Esophagus squamous epithelium (tissue), 5 donors: Measurements from ENCODE around the gene SEC23IP. TPM values are rescaled to one million over a fixed set of nuclear protein-coding genes. Genes with fewer than 3 reads are reported as not detected.

ENCODE experiments used
- DNase-seq: peaks from one replicate; lab custom pipeline; 2025; lab: John Stamatoyannopoulos, UW
- H3K27ac ChIP-seq, 4 donors: fragments of 200-600 bp; sonication (generic); one replicate each; pipeline ENCODE4 v1.5.1; 2016 to 2019; ENCODE audit warnings: mild to moderate bottlenecking in 1 of 4
- H3K27me3 ChIP-seq, 4 donors: fragments of 200-600 bp; sonication (generic); 1 replicate in 3 of 4; 2 replicates in 1 of 4; pipeline versions ENCODE4 v1.5.1 to v1.6.0; 2017 to 2021; ENCODE audit warnings: antibody characterized with exemption in 1 of 4
- H3K36me3 ChIP-seq, 3 donors: fragments of 200-600 bp; sonication (generic); one replicate each; pipeline ENCODE4 v1.5.1; 2016 to 2019
- H3K4me1 ChIP-seq, 3 donors: fragments of 200-600 bp; sonication (generic); one replicate each; pipeline ENCODE4 v1.5.1; 2017 to 2019
- H3K4me3 ChIP-seq, 4 donors: fragments of 200-600 bp; sonication (generic); 1 replicate in 3 of 4; 2 replicates in 1 of 4; pipeline ENCODE4 v1.5.1; 2016 to 2019; ENCODE audit warnings: mild to moderate bottlenecking in 2 of 4, moderate library complexity in 1 of 4
- H3K9me3 ChIP-seq, 3 donors: fragments of 200-600 bp; sonication (generic); one replicate each; pipeline ENCODE4 v1.5.1; 2016 to 2019
- CTCF ChIP-seq, 6 experiments: fragments of 450-650 bp in 4 of 6; fragments of 200-600 bp in 2 of 6; sonication (generic) in 2 of 6; IDR thresholded peaks; one replicate each; pipeline ENCODE4 v1.5.1; 2016 to 2019; ENCODE audit warnings: antibody characterized with exemption in 6 of 6, mild to moderate bottlenecking in 4 of 6, moderate library complexity in 4 of 6
- POLR2A ChIP-seq, 4 donors: fragments of 450-650 bp; IDR thresholded peaks; one replicate each; pipeline ENCODE4 v1.6.1; 2017; ENCODE audit warnings: antibody characterized with exemption in 4 of 4, mild to moderate bottlenecking in 4 of 4, moderate library complexity in 3 of 4
- WGBS, 2 donors: methylation state at CpG; one replicate each; pipeline ENCODE4 v1.1.5; 2018; 5-methylcytosine and 5-hydroxymethylcytosine counted together
- intact Hi-C: fragments of 100-400 bp; cut with DNase I; formaldehyde crosslinking; loops from one replicate; pipeline ENCODE4 v1.15.0; 2022
- total RNA-seq, 4 donors: library from RNA; depleted of rRNA; stranded (reverse); fragments of >200 nt; gene quantifications; one replicate each; pipeline ENCODE4 v1.1.0, GENCODE V29; 2016
- donor health status: DM: yes; HTN: yes; CAD: no.

The SEC23IP gene
- total RNA-seq, 4 donors from 2014 or later, result 13.0 to 20.5 (median 16.5) TPM

- no peak for TF ChIP-seq CTCF (IDR thresholded peaks at IDR 0.05)
- TF ChIP-seq POLR2A (IDR thresholded peaks at IDR 0.05), result no peak
- no peak overlapping the region for H3K4me3 ChIP-seq
- no peak for DNase-seq
- no peaks in the 10 kb centered on the region for H3K27me3 ChIP-seq
- intact Hi-C loops, result no loop called here
- no peaks in the 10 kb centered on the region for H3K9me3 ChIP-seq
- H3K27ac ChIP-seq, result no peak overlapping the region
- peaks cover 0 to 100% (median 32%) of the 10 kb centered on the region in 3 donors for H3K36me3 ChIP-seq
- 97 to 98% methylated on average over 6 of the region's 6 CpGs for WGBS, 2 donors
- H3K4me1 ChIP-seq, result no peaks in the 10 kb centered on the region
Observed at GRCh38 chr10:119852277-119852676, 40.3 kb upstream of the SEC23IP start.

- Histone ChIP-seq H3K4me3 (no peak overlapping the region), H3K4me1 (no peaks in the 10 kb centered on the region), H3K27ac (no peak overlapping the region), H3K9me3 (no peaks in the 10 kb centered on the region), H3K27me3 (no peaks in the 10 kb centered on the region), H3K36me3 (peaks cover 0 to 100% (median 32%) of the 10 kb centered on the region in 3 donors)
- WGBS, 2 donors, result 94 to 96% methylated on average over 6 of the region's 6 CpGs
- no peak for DNase-seq
- intact Hi-C loops, result no loop called here
- TF ChIP-seq POLR2A (IDR thresholded peaks at IDR 0.05) (no peak), CTCF (IDR thresholded peaks at IDR 0.05) (no peak)
Observed at GRCh38 chr10:119852822-119853221, 39.7 kb upstream of the SEC23IP start.

GRCh38 chr10:119853574-119853973, 39.0 kb upstream of the SEC23IP start:
- Histone ChIP-seq H3K4me3 (no peak overlapping the region), H3K27ac (no peak overlapping the region), H3K4me1 (no peaks in the 10 kb centered on the region), H3K9me3 (no peaks in the 10 kb centered on the region), H3K27me3 (no peaks in the 10 kb centered on the region), H3K36me3 (peaks cover 0 to 100% (median 32%) of the 10 kb centered on the region in 3 donors)
- TF ChIP-seq POLR2A (IDR thresholded peaks at IDR 0.05), result no peak
- no peak for TF ChIP-seq CTCF (IDR thresholded peaks at IDR 0.05)
- WGBS, 2 donors, result 81 to 83% methylated on average over 1 of the region's 1 CpG
- intact Hi-C loops, result no loop called here
- no peak for DNase-seq

- H3K27ac ChIP-seq, result no peak overlapping the region
- H3K4me3 ChIP-seq, result no peak overlapping the region
- TF ChIP-seq POLR2A (IDR thresholded peaks at IDR 0.05), result no peak
- no peak for TF ChIP-seq CTCF (IDR thresholded peaks at IDR 0.05)
- intact Hi-C loops, result no loop called here
- DNase-seq, result no peak
- peaks cover 0 to 55% (median 18%) of the 10 kb centered on the region in 3 donors for H3K36me3 ChIP-seq
- H3K9me3 ChIP-seq, result no peaks in the 10 kb centered on the region
- peaks cover 0 to 21% (median 3%) of the 10 kb centered on the region in 3 donors for H3K4me1 ChIP-seq
- 29 to 63% methylated on average over 1 of the region's 1 CpG for WGBS, 2 donors
- H3K27me3 ChIP-seq, result no peaks in the 10 kb centered on the region
Observed at GRCh38 chr10:119858063-119858462, 34.5 kb upstream of the SEC23IP start.

GRCh38 chr10:119859420-119860258, 32.9 kb upstream of the SEC23IP start:
- H3K27me3 ChIP-seq, result no peaks in the 10 kb centered on the region
- TF ChIP-seq CTCF (IDR thresholded peaks at IDR 0.05) (peak; percentile 43 to 69 (median 54)), POLR2A (IDR thresholded peaks at IDR 0.05) (no peak)
- no peaks in the 10 kb centered on the region for H3K9me3 ChIP-seq
- H3K4me3 ChIP-seq, result no peak overlapping the region
- peaks cover 0 to 40% (median 5%) of the 10 kb centered on the region in 3 donors for H3K36me3 ChIP-seq
- no peak for DNase-seq
- peaks cover 0 to 21% (median 3%) of the 10 kb centered on the region in 3 donors for H3K4me1 ChIP-seq
- intact Hi-C loops, result loop anchor here (10.0 kb wide), 2 partner anchors 115 to 175 kb away; no protein-coding TSS in a partner anchor
- WGBS, 2 donors, result 58 to 67% methylated on average over 1 of the region's 1 CpG
- no peak overlapping the region for H3K27ac ChIP-seq
